Ecto neural progenitor cell (in vitro differentiated cells): Measurements from ENCODE around the gene RNF133.
"Not testable (repeated sequence)": the region's sequence is repeated elsewhere in the genome, so short reads cannot be mapped to it uniquely, and the experiment has no call there.

Experiments
- DNase-seq: peaks from one replicate; pipeline ENCODE4 v3.0.0-alpha.2; 2018; ENCODE audit warnings: low spot score

Gene RNF133

GRCh38 chr7:122689346-122690109 is 9.4 kb downstream of the RNF133 start:
- DNase-seq, result no peak

GRCh38 chr7:122688400-122688998 is 10.4 kb downstream of the RNF133 start:
- no peak for DNase-seq

GRCh38 chr7:122686360-122686878 is 12.5 kb downstream of the RNF133 start:
- DNase-seq, result no peak

GRCh38 chr7:122684504-122684903 is 14.4 kb downstream of the RNF133 start:
- DNase-seq, result no peak

- DNase-seq, result no peak
Measured at GRCh38 chr7:122682815-122683550, 15.9 kb downstream of the RNF133 start.

- DNase-seq, result not testable (repeated sequence)
Measured at GRCh38 chr7:122681186-122681585, 17.7 kb downstream of the RNF133 start.

- DNase-seq, result no peak
Measured at GRCh38 chr7:122679813-122680212, 19.1 kb downstream of the RNF133 start.

GRCh38 chr7:122679269-122679709 is 19.6 kb downstream of the RNF133 start:
- not testable (repeated sequence) for DNase-seq

GRCh38 chr7:122677149-122677548 is 21.8 kb downstream of the RNF133 start:
- DNase-seq, result no peak

GRCh38 chr7:122676466-122676865 is 22.5 kb downstream of the RNF133 start:
- DNase-seq, result no peak

- no peak for DNase-seq
Measured at GRCh38 chr7:122675621-122676020, 23.3 kb downstream of the RNF133 start.

GRCh38 chr7:122675011-122675410 is 23.9 kb downstream of the RNF133 start:
- DNase-seq, result no peak

GRCh38 chr7:122674502-122674901 is 24.4 kb downstream of the RNF133 start:
- no peak for DNase-seq

- DNase-seq, result no peak
Measured at GRCh38 chr7:122673951-122674350, 25.0 kb downstream of the RNF133 start.

GRCh38 chr7:122672536-122672935 is 26.4 kb downstream of the RNF133 start:
- DNase-seq, result no peak

- no peak for DNase-seq
Measured at GRCh38 chr7:122663733-122664132, 35.2 kb downstream of the RNF133 start.

GRCh38 chr7:122658856-122659255 is 40.1 kb downstream of the RNF133 start:
- DNase-seq, result no peak

- no peak for DNase-seq
Measured at GRCh38 chr7:122653685-122654084, 45.2 kb downstream of the RNF133 start.

GRCh38 chr7:122652876-122653275 is 46.0 kb downstream of the RNF133 start:
- no peak for DNase-seq

GRCh38 chr7:122651451-122651850 is 47.5 kb downstream of the RNF133 start:
- no peak for DNase-seq
